GM12875 (cell line): Measurements from ENCODE around the gene ZC3H10.
"Not testable (repeated sequence)": the region's sequence is repeated elsewhere in the genome, so short reads cannot be mapped to it uniquely, and the experiment has no call there.

Source experiments
- H3K4me3 ChIP-seq: one replicate; pipeline ENCODE4 v1.5.1; 2011; ENCODE audit warnings: low read depth, low read length, control low read depth
- CTCF ChIP-seq: IDR thresholded peaks from 2 replicates; pipeline ENCODE4 v1.5.1; 2011; ENCODE audit warnings: low read depth, mild to moderate bottlenecking, control low read depth, inconsistent platforms, low read length, moderate library complexity, borderline replicate concordance; ENCODE audit not compliant: insufficient read depth

Gene ZC3H10

GRCh38 chr12:56117778-56118687, at the start of gene ZC3H10:
Gene ZC3H10, plus strand, starts transcription at chr12:56118266. Its CDS starts 2,297 bp downstream, at chr12:56120563.
- TF ChIP-seq CTCF: peak; percentile 47
- peak within 1 kb of the TSS; percentile 78 for H3K4me3 ChIP-seq

DNA sequence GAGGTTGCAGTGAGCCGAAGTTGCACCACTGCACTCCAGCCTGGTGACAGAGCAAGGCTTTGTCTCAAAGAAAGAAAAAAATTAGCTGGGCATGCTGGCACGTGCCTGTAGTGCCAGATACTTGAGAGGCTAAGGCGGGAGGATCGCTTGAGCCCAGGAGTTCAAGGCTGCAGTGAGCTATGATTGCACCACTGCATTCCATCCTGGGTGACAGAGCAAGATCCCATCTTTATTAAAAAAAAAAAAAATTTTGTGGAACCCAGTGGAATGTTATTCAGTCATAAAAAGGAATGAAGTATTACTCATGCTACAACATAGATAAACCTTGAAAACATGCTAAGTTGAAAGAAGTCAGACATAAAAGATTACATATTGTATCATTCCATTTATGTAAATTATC, 46.4 kb upstream of the ZC3H10 start:
- TF ChIP-seq CTCF: no peak

DNA sequence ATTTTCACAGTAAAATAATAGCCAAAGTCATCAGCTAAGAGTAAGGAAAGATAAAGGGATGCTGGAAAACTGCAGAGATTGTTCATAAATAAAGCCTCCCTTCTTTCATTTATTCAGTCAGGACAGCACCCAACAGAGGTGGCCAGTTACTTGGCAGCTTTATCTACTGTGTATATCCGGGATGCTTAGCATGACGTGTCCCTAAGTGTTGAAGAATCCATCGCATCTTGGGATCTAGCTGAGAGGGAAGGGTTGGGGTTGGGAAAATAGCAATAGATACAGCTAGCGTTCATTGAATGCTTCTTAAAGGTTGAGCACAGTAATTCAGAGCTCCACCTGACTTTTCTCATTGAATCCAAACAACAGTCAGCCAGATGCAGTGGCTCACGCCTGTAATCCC, 43.7 kb upstream of the ZC3H10 start:
- H3K4me3 ChIP-seq: no peak overlapping the region
- no peak for TF ChIP-seq CTCF

More for the DNA sequence above, 46.4 kb upstream of the ZC3H10 start:
- no peak overlapping the region for H3K4me3 ChIP-seq

GRCh38 chr12:56077966-56078365, 40.1 kb upstream of the ZC3H10 start:
- not testable (repeated sequence) for H3K4me3 ChIP-seq

GRCh38 chr12:56078427-56078826, 39.6 kb upstream of the ZC3H10 start:
- TF ChIP-seq CTCF: no peak
- no peak overlapping the region for H3K4me3 ChIP-seq

DNA sequence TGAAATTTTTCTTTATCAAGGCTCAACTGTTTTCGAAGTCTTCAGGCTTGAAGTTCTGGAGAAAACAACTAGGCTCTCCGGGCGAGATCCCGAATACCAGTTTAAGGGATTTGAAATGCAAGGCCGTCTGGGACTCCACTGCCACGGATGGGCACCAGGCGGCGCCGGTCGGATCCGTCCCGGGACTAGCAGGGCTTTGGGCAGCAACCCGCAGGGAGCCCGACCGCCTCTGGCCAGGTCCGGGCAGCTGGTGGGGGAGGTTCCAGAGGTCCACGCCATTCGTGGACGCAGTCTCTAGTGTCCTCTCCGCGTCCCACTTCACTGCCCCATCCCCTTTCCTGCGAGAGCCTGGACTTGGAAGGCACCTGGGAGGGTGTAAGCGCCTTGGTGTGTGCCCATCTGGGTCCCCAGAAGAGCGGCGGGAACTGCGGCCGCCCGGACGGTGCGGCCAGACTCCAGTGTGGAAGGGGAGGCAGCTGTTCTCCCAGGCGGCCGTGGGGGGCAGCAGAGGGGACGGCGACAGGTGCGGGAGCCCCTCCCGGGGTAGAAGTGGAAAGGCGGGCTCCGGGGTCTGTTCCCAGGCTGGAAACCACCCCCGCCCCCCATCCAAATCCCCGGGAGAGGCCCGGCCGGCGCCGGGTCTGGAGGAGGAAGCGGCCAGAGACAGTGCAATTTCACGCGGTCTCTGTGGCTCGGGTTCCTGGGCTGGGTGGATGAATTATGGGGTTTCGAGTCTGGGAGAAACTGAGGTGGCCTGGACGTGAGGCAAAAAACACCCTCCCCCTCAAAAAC, 38.9 kb upstream of the ZC3H10 start:
- peak; percentile 74 for TF ChIP-seq CTCF
- peak overlapping the region; percentile 41 for H3K4me3 ChIP-seq

- peak within 1 kb of the TSS; percentile 41 for H3K4me3 ChIP-seq
- no peak for TF ChIP-seq CTCF
These were observed 38.1 kb upstream of the ZC3H10 start, which contains the start of gene ERBB3 for GRCh38 chr12:56079723-56080555. Gene ERBB3, plus strand, starts transcription at chr12:56080165. Its CDS starts 136 bp downstream, at chr12:56080301.
